T-cell (primary cell): Measurements from ENCODE around the gene OAT. TPM values are rescaled to one million over a fixed set of nuclear protein-coding genes. Genes with fewer than 3 reads are reported as not detected.
A peak's percentile ranks its signal among the peaks of the same experiment; 100 is the strongest.

Experiments
- ATAC-seq, 4 experiments: fragments of 200-7000 bp in 3 of 4; fragments of 150-1000 bp in 1 of 4; cut with Tn5 transposase; replicated peaks in 1 of 4; 1 replicate in 3 of 4; 2 replicates in 1 of 4; pipeline ENCODE4 v1.10.0; 2021; ENCODE audit warnings: moderate library complexity in 3 of 4, mild to moderate bottlenecking in 2 of 4, moderate number of reproducible peaks in 1 of 4
- CTCF ChIA-PET, 2 donors: fragments of 300-600 bp; sonication (Branson Sonifier 250); formaldehyde crosslinking; loops; one replicate each; lab custom pipeline; 2022; ENCODE audit warnings: antibody characterized with exemption in 2 of 2; lab: Charles Lee
- POLR2A ChIA-PET, 2 donors: fragments of 300-600 bp; sonication (Branson Sonifier 250); formaldehyde crosslinking; loops; one replicate each; lab custom pipeline; 2022; ENCODE audit warnings: antibody characterized with exemption in 2 of 2; lab: Charles Lee
- DNase-seq, 35 experiments: peaks; one replicate each; pipeline versions ENCODE4 v3.0.0 to v3.0.0-alpha.2; 2013 to 2023
- H3K27ac ChIP-seq: one replicate; pipeline ENCODE4 v1.5.1; 2013; ENCODE audit warnings: low read length
- H3K27me3 ChIP-seq, 2 experiments: replicated peaks in 1 of 2; 1 replicate in 1 of 2; 2 replicates in 1 of 2; pipeline versions ENCODE4 v1.6.1 to v1.7.0; 2013; ENCODE audit warnings: low read length in 1 of 2, mixed read lengths in 1 of 2; ENCODE audit not compliant: control insufficient read depth in 2 of 2, insufficient read depth in 2 of 2; ENCODE audit errors: extremely low read depth in 1 of 2
- H3K36me3 ChIP-seq, 2 donors: 1 replicate in 1 of 2; 2 replicates in 1 of 2; pipeline versions ENCODE4 v1.6.1 to v1.7.0; 2013; ENCODE audit warnings: low read length in 1 of 2; ENCODE audit not compliant: control insufficient read depth in 2 of 2, insufficient read depth in 1 of 2; ENCODE audit errors: extremely low read depth in 1 of 2
- H3K4me1 ChIP-seq, 2 experiments: 1 replicate in 1 of 2; 2 replicates in 1 of 2; pipeline versions ENCODE4 v1.6.1 to v1.7.0; 2013; ENCODE audit warnings: low read length in 2 of 2, mixed read lengths in 1 of 2; ENCODE audit not compliant: insufficient read depth in 2 of 2, control insufficient read depth in 1 of 2; ENCODE audit errors: extremely low read depth in 1 of 2
- H3K4me3 ChIP-seq, 2 donors: 1 replicate in 1 of 2; 2 replicates in 1 of 2; pipeline versions ENCODE4 v1.5.1 to v1.7.0; 2013; ENCODE audit warnings: mild to moderate bottlenecking in 2 of 2, low read length in 1 of 2, moderate library complexity in 1 of 2; ENCODE audit not compliant: control insufficient read depth in 1 of 2; ENCODE audit errors: extremely low read depth in 1 of 2
- H3K9me3 ChIP-seq: 2 replicates; pipeline ENCODE4 v1.7.0; 2013
- H3K27ac Mint-ChIP-seq, 2 donors: one replicate each; pipeline ENCODE4 v1.8.0; 2020 to 2021; ENCODE audit warnings: mild to moderate bottlenecking in 2 of 2, mixed read lengths in 2 of 2
- H3K27me3 Mint-ChIP-seq, 2 donors: one replicate each; pipeline ENCODE4 v1.8.0; 2021 to 2022; ENCODE audit warnings: mixed read lengths in 2 of 2
- H3K36me3 Mint-ChIP-seq: one replicate; pipeline ENCODE4 v1.8.0; 2021; ENCODE audit warnings: mixed read lengths
- H3K4me1 Mint-ChIP-seq, 3 donors: one replicate each; pipeline ENCODE4 v1.8.0; 2020 to 2022; ENCODE audit warnings: mixed read lengths in 3 of 3, mild to moderate bottlenecking in 1 of 3
- H3K4me3 Mint-ChIP-seq, 3 donors: one replicate each; pipeline ENCODE4 v1.8.0; 2020 to 2022; ENCODE audit warnings: mild to moderate bottlenecking in 3 of 3, mixed read lengths in 3 of 3, moderate library complexity in 3 of 3
- H3K9me3 Mint-ChIP-seq, 3 donors: one replicate each; pipeline ENCODE4 v1.8.0; 2020 to 2022; ENCODE audit warnings: mixed read lengths in 3 of 3
- WGBS: methylation state at CpG from one replicate; pipeline ENCODE4 v1.1.5; 2013; ENCODE audit warnings: missing lambda C conversion rate; ENCODE audit not compliant: insufficient coverage; 5-methylcytosine and 5-hydroxymethylcytosine counted together
- total RNA-seq, 35 experiments: library from RNA in 6 of 35; stranded (reverse) in 6 of 35; fragments of 120-200 nt in 1 of 35; gene quantifications; one replicate each; pipeline versions ENCODE4 v1.2.1 to v1.2.4 and lab custom pipeline; 2013 to 2026

The OAT gene
- total RNA-seq, 5 donors from 2014 or later (not counting 1 experiment from before 2014, with no cell fraction given), result 23.2 to 42.5 (median 38.1) TPM

DNA sequence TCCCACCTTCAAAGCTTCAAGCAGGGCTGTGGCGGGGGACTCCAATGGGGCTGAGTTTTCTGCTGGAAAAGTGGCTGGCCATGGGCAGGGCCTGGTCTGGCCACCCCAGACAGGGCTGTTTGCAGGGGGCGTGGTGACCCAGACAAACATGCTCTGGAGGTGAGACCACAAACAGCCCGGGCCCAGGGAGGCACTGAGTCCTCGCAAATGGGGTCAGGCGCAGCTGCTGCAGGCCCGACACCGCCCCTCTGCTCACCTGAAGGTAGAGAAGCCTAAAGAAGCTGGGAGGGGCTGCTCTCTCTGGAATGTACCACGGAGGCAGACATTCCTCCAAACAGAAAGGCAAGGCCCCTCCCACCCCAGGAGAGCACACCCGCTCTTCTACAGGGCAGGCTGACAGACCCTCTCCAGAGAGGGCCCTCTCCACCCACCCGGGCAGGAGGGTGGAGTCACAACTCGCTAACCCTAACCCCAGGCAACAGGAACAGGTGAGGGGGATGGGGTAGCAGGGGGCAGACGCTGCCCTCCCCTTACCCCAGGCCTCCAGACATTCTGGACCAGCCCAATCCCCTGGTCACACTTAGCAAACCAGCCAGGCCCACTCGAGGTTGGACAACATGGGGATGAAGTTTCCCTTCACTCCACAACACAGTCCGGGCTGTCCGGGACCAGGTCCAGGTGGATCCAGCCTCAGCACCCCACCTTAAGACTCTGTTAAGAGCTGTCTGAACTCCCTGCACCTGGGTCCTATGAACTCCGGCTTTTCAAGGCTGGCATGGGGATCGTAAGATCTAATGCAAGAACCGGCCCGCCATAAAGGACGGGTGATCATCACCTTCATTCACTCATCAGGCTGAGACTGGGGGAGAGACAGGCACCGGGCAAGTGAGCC lies 32.3 kb downstream of the OAT start:
- ChIA-PET CTCF (interaction anchor here in 1 of 2 donors (3.1 kb wide), 1 partner anchor 390 kb away, joined by 34 read pairs; no protein-coding TSS in a partner anchor), POLR2A (no interaction called here)
- no peaks in the 10 kb centered on the region for H3K9me3 ChIP-seq
- 84% methylated on average over 9 of the region's 21 CpGs for WGBS
- Mint-ChIP-seq H3K27me3 (peaks cover 14 to 19% of the 10 kb centered on the region in 2 donors), H3K4me1 (peaks cover 0 to 5% (median 3%) of the 10 kb centered on the region in 3 donors), H3K27ac (no peak overlapping the region), H3K9me3 (no peaks in the 10 kb centered on the region), H3K36me3 (no peaks in the 10 kb centered on the region), H3K4me3 (no peak overlapping the region)
- ATAC-seq, result no peak
- no peak overlapping the region for H3K27ac ChIP-seq
- H3K4me3 ChIP-seq, result no peak overlapping the region
- DNase-seq, result no peak
- no peaks in the 10 kb centered on the region for H3K36me3 ChIP-seq
- peaks cover 0 to 12% of the 10 kb centered on the region in 2 experiments for H3K4me1 ChIP-seq
- peaks cover 4 to 48% of the 10 kb centered on the region in 2 experiments for H3K27me3 ChIP-seq

DNA sequence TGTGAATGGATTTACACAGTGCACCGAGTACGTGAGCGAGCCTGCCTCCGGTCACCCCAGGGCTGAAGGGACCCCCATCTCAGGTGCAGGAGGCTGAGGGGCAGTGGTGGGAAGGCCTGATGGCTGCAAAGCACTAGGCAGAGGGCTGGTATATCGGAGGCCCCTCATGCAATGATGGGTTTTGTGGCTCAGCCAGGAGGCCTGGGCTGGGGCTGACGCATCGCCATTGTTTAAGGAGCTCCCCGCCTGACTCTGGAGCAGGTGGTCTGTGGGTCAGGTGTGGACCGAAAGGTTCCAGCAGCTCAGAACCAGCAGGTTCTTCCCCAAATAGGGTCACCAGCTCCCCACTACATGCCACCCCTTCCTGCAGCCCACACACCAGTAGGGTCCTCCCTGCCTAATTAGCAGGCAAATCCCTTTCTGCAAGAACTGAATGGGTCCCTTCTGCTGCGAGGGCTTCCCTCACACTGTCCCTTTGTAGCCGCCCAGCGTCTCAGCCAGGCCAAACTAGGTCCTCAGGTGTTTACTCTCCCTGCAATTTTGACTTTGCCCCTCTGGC lies 33.0 kb downstream of the OAT start:
- WGBS, result 85% methylated on average over 11 of the region's 12 CpGs
- no peak overlapping the region for H3K4me3 Mint-ChIP-seq
- CTCF ChIA-PET, result interaction anchor here (0.7 to 1.0 kb wide), 2 partner anchors 389 to 591 kb away, joined by 3 read pairs; no protein-coding TSS in a partner anchor

DNA sequence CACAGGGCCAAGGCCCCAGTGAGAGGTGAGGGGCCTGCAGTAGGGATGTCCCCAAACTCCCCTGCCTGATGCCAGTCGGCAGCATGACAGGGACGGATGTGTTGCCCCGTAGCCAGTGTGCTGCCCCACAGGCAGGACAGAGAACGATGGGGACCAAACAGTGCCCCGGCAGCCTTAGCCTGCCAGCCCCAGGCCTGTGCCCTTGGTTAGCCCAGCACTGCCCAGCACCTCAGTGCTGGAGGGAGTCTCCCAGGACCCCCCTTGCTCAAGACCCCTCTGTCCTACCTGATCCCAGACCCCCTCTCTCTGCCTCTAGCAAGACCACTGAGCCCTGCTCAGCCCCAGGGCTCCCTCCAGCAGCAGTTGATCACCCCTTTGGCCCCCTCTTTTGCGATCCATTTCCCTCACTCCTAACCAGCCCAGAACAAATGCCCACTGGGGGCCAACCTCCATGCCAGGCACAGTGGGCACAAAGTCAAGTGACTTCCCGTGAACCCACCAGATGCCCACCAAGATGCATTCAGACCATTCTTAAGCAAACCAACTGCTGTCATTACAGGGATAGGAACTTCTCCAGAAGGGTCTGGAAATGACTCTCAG lies 34.0 kb downstream of the OAT start:
- no peak overlapping the region for H3K27ac ChIP-seq
- POLR2A ChIA-PET, result no interaction called here
- no peak for ATAC-seq

More for the DNA sequence above, 33.0 kb downstream of the OAT start:
- Mint-ChIP-seq H3K36me3 (no peaks in the 10 kb centered on the region), H3K9me3 (no peaks in the 10 kb centered on the region), H3K27me3 (peaks cover 22 to 26% of the 10 kb centered on the region in 2 donors), H3K27ac (no peak overlapping the region), H3K4me1 (peaks cover 0 to 5% (median 3%) of the 10 kb centered on the region in 3 donors)
- Histone ChIP-seq H3K27ac (no peak overlapping the region), H3K27me3 (peaks cover 11 to 55% of the 10 kb centered on the region in 2 experiments), H3K9me3 (no peaks in the 10 kb centered on the region), H3K4me1 (peaks cover 0 to 12% of the 10 kb centered on the region in 2 experiments), H3K4me3 (no peak overlapping the region), H3K36me3 (no peaks in the 10 kb centered on the region)
- DNase-seq, result no peak
- POLR2A ChIA-PET, result no interaction called here
- ATAC-seq, result no peak

DNA sequence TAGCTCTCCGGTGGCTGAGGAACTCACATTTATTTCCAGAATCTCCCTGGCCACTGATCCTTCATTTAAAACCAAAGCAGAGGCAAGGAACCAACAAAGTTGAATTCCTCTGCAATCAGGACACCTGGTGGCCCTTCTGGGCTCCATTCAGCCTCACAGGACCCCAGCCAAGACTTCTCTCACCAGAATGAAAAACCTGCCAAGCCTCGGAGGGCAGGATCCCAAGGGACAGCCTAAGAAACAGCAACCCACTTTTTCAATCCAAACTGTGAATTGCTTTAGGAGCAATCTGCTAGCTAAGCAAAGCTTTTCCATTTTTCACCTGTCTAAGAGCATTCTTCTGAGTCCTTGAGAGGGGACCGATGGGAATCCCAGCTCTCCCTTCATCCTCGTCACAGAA lies 34.6 kb downstream of the OAT start:
- no peak for DNase-seq
- Mint-ChIP-seq H3K27ac (no peak overlapping the region), H3K4me3 (no peak overlapping the region), H3K9me3 (no peaks in the 10 kb centered on the region), H3K4me1 (peaks cover 0 to 2% (median 1%) of the 10 kb centered on the region in 3 donors), H3K27me3 (peaks cover 32 to 39% of the 10 kb centered on the region in 2 donors), H3K36me3 (no peaks in the 10 kb centered on the region)
- ChIA-PET POLR2A (no interaction called here), CTCF (no interaction called here)
- peaks cover 0 to 8% of the 10 kb centered on the region in 2 experiments for H3K4me1 ChIP-seq
- 100% methylated on average over 2 of the region's 4 CpGs for WGBS
- no peaks in the 10 kb centered on the region for H3K9me3 ChIP-seq
- H3K27ac ChIP-seq, result no peak overlapping the region
- peaks cover 11 to 70% of the 10 kb centered on the region in 2 experiments for H3K27me3 ChIP-seq
- no peak overlapping the region for H3K4me3 ChIP-seq
- no peak for ATAC-seq
- no peaks in the 10 kb centered on the region for H3K36me3 ChIP-seq

More for the DNA sequence above, 34.0 kb downstream of the OAT start:
- no peaks in the 10 kb centered on the region for H3K9me3 ChIP-seq
- peaks cover 11 to 65% of the 10 kb centered on the region in 2 experiments for H3K27me3 ChIP-seq
- H3K4me3 ChIP-seq, result no peak overlapping the region
- H3K4me1 ChIP-seq, result peaks cover 0 to 12% of the 10 kb centered on the region in 2 experiments
- H3K4me1 Mint-ChIP-seq, result peaks cover 0 to 3% (median 2%) of the 10 kb centered on the region in 3 donors
- no peaks in the 10 kb centered on the region for H3K36me3 ChIP-seq
- DNase-seq, result no peak
- peaks cover 32 to 36% of the 10 kb centered on the region in 2 donors for H3K27me3 Mint-ChIP-seq
- no peaks in the 10 kb centered on the region for H3K36me3 Mint-ChIP-seq
- no peaks in the 10 kb centered on the region for H3K9me3 Mint-ChIP-seq
- no peak overlapping the region for H3K27ac Mint-ChIP-seq
- H3K4me3 Mint-ChIP-seq, result no peak overlapping the region
- WGBS, result 84% methylated on average over 7 of the region's 7 CpGs
- CTCF ChIA-PET, result interaction anchor here in 1 of 2 donors (1.0 kb wide), 1 partner anchor 388 kb away, joined by 3 read pairs; no protein-coding TSS in a partner anchor

DNA sequence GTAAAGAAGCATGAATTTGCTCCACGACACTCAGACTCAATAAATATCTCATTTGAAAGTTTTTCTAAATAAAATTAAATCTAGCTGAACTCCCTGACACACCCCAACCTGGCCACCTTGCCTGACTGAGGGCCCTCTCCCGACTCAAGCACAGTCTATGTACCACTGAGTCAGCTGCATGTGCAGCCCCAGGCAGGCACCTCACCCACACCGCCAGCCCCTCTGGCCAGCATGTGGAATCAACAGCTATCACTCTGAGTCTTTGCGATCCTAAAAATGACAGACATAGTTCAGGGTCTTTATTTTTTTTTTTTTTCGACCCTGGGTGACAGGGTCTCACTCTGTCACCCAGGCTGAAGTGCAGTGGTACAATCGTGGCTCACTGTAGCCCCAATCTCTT lies 35.2 kb downstream of the OAT start:
- peaks cover 35 to 45% of the 10 kb centered on the region in 2 donors for H3K27me3 Mint-ChIP-seq
- WGBS, result 79% methylated on average over 3 of the region's 6 CpGs

More for the DNA sequence above, 35.2 kb downstream of the OAT start:
- Mint-ChIP-seq H3K4me1 (peaks cover 0 to 2% (median 1%) of the 10 kb centered on the region in 3 donors), H3K36me3 (no peaks in the 10 kb centered on the region), H3K9me3 (no peaks in the 10 kb centered on the region), H3K27ac (peak overlapping the region in 1 of 2 donors; percentile 52), H3K4me3 (no peak overlapping the region)
- ChIA-PET CTCF (interaction anchor here (0.6 to 1.4 kb wide), 3 partner anchors 20 to 801 kb away, joined by 3 read pairs; no protein-coding TSS in a partner anchor), POLR2A (interaction anchor here (0.6 to 0.7 kb wide), 3 partner anchors 13 to 1223 kb away, joined by 3 to 9 read pairs (median 4); no protein-coding TSS in a partner anchor)
- H3K4me3 ChIP-seq, result no peak overlapping the region
- ATAC-seq, result no peak
- H3K27me3 ChIP-seq, result peaks cover 11 to 76% of the 10 kb centered on the region in 2 experiments
- H3K9me3 ChIP-seq, result no peaks in the 10 kb centered on the region
- H3K27ac ChIP-seq, result no peak overlapping the region
- peaks cover 0 to 2% of the 10 kb centered on the region in 2 experiments for H3K4me1 ChIP-seq
- no peak for DNase-seq
- H3K36me3 ChIP-seq, result no peaks in the 10 kb centered on the region
